DND-41 (cell line): ENCODE data around the gene AFF1.
A peak's percentile ranks its signal among the peaks of the same experiment; 100 is the strongest.
"Not testable (repeated sequence)": the region's sequence is repeated elsewhere in the genome, so short reads cannot be mapped to it uniquely, and the experiment has no call there.

Experiments
- ATAC-seq: fragments of 200-7000 bp; cut with Tn5 transposase; 3 replicates; pipeline ENCODE4 v1.9.1; 2021; ENCODE audit warnings: low read depth; ENCODE audit not compliant: insufficient read depth
- DNase-seq: peaks from one replicate; pipeline ENCODE4 v3.0.0-alpha.2; 2020
- H2AFZ ChIP-seq: 2 replicates; pipeline ENCODE4 v1.6.0; 2012; ENCODE audit warnings: low read depth, low read length
- H3K27ac ChIP-seq: 2 replicates; pipeline ENCODE4 v1.5.1; 2012; ENCODE audit warnings: low read length, inconsistent platforms
- H3K27me3 ChIP-seq: fragments of 200-600 bp; sonication (generic); 2 replicates; pipeline ENCODE4 v1.6.0; 2012; ENCODE audit warnings: low read length, mild to moderate bottlenecking, inconsistent platforms; ENCODE audit not compliant: insufficient read depth, poor library complexity
- H3K36me3 ChIP-seq: 2 replicates; pipeline ENCODE4 v1.5.1; 2012; ENCODE audit warnings: low read length, inconsistent platforms; ENCODE audit not compliant: insufficient read depth
- H3K4me1 ChIP-seq: 2 replicates; pipeline ENCODE4 v1.5.1; 2012; ENCODE audit warnings: mild to moderate bottlenecking, low read length; ENCODE audit not compliant: insufficient read depth
- H3K4me2 ChIP-seq: 2 replicates; pipeline ENCODE4 v1.6.0; 2012; ENCODE audit warnings: mild to moderate bottlenecking, moderate library complexity, low read length, inconsistent platforms; ENCODE audit not compliant: insufficient read depth
- H3K4me3 ChIP-seq, 2 experiments: fragments of 200-600 bp in 1 of 2; shearing (Covaris generic) in 1 of 2; 2 replicates each; pipeline ENCODE4 v1.5.1; 2012 to 2016; ENCODE audit warnings: inconsistent platforms in 2 of 2, low read length in 2 of 2, mild to moderate bottlenecking in 2 of 2, low read depth in 1 of 2, moderate library complexity in 1 of 2
- H3K79me2 ChIP-seq: 2 replicates; pipeline ENCODE4 v1.6.0; 2012; ENCODE audit warnings: low read length, inconsistent platforms; ENCODE audit not compliant: insufficient read depth
- H3K9ac ChIP-seq: 2 replicates; pipeline ENCODE4 v1.6.0; 2012; ENCODE audit warnings: low read depth, mild to moderate bottlenecking, inconsistent platforms, low read length, moderate library complexity
- H3K9me3 ChIP-seq: 2 replicates; pipeline ENCODE4 v1.5.1; 2012; ENCODE audit warnings: low read length, moderate library complexity, mild to moderate bottlenecking, inconsistent platforms; ENCODE audit not compliant: insufficient read depth, severe bottlenecking
- H4K20me1 ChIP-seq: 2 replicates; pipeline ENCODE4 v1.6.0; 2012; ENCODE audit warnings: low read length; ENCODE audit not compliant: insufficient read depth
- CTCF ChIP-seq: IDR thresholded peaks from 2 replicates; pipeline ENCODE4 v1.5.1; 2012; ENCODE audit warnings: borderline replicate concordance, low read length, moderate library complexity, mild to moderate bottlenecking; ENCODE audit not compliant: poor library complexity, severe bottlenecking; ENCODE audit errors: extremely low read depth
- EZH2 ChIP-seq: IDR thresholded peaks from 3 replicates; pipeline ENCODE4 v1.6.1; 2012; ENCODE audit warnings: borderline replicate concordance, low read depth, mild to moderate bottlenecking, moderate library complexity, low read length, inconsistent platforms; ENCODE audit not compliant: severe bottlenecking

AFF1 gene

GRCh38 chr4:87012265-87012953 is 77.6 kb downstream of the AFF1 start:
- ATAC-seq (0 out of 3 replicates have a peak, but pooled peaks have one; percentile 35), DNase-seq (no peak)
- Histone ChIP-seq H3K4me1 (peaks cover 80% of the 10 kb centered on the region), H3K27me3 (no peaks in the 10 kb centered on the region), H4K20me1 (peaks cover 38% of the 10 kb centered on the region; the same call in 1 of the 2 replicates), H3K4me2 (peak overlapping the region; percentile 38), H3K36me3 (no peaks in the 10 kb centered on the region; the same call in 1 of the 2 replicates), H3K9ac (no peak overlapping the region), H3K4me3 (no peak overlapping the region), H2AFZ (no peak overlapping the region), H3K9me3 (no peaks in the 10 kb centered on the region), H3K79me2 (peaks cover 100% of the 10 kb centered on the region), H3K27ac (peak overlapping the region; percentile 24)
- no peak for TF ChIP-seq EZH2
- no peak for TF ChIP-seq CTCF

- peaks cover 100% of the 10 kb centered on the region for H3K79me2 ChIP-seq
- not testable (repeated sequence) for H3K36me3 ChIP-seq, DNase-seq, ATAC-seq, H3K9me3 ChIP-seq, H2AFZ ChIP-seq, H3K9ac ChIP-seq, H3K4me3 ChIP-seq, H3K27me3 ChIP-seq
- H3K4me1 ChIP-seq = peaks cover 84% of the 10 kb centered on the region
- peak overlapping the region; percentile 38 for H3K4me2 ChIP-seq
- peaks cover 40% of the 10 kb centered on the region; the same call in 1 of the 2 replicates for H4K20me1 ChIP-seq
- H3K27ac ChIP-seq = peak overlapping the region; percentile 76; the same call in 1 of the 2 replicates
These were observed 78.1 kb downstream of the AFF1 start for GRCh38 chr4:87012954-87013308.

GRCh38 chr4:87014284-87014782 is 79.5 kb downstream of the AFF1 start:
- Histone ChIP-seq H3K4me2 (peak overlapping the region; percentile 58), H3K4me1 (peaks cover 83% of the 10 kb centered on the region), H3K79me2 (peaks cover 100% of the 10 kb centered on the region), H4K20me1 (peaks cover 39% of the 10 kb centered on the region; the same call in 1 of the 2 replicates), H3K4me3 (peak overlapping the region in 1 of 2 experiments; percentile 42; a peak in 2 of 4 replicates), H3K27me3 (no peaks in the 10 kb centered on the region), H2AFZ (no peak overlapping the region), H3K9ac (peak overlapping the region; percentile 3; the same call in 1 of the 2 replicates), H3K9me3 (no peaks in the 10 kb centered on the region), H3K36me3 (no peaks in the 10 kb centered on the region), H3K27ac (peak overlapping the region; percentile 76)
- ATAC-seq (peak; percentile 27), DNase-seq (no peak)
- TF ChIP-seq EZH2 (no peak), CTCF (no peak)

- Histone ChIP-seq H4K20me1 (peaks cover 37% of the 10 kb centered on the region; the same call in 1 of the 2 replicates), H3K4me1 (peaks cover 80% of the 10 kb centered on the region)
These were observed 80.6 kb downstream of the AFF1 start for GRCh38 chr4:87015416-87015815.

More at GRCh38 chr4:87015416-87015815, 80.6 kb downstream of the AFF1 start:
- H3K27me3 ChIP-seq = no peaks in the 10 kb centered on the region
- no peak for TF ChIP-seq CTCF
- no peak for TF ChIP-seq EZH2
- peak overlapping the region; percentile 76; the same call in 1 of the 2 replicates for H3K27ac ChIP-seq
- H3K9me3 ChIP-seq = no peaks in the 10 kb centered on the region
- no peak overlapping the region for H2AFZ ChIP-seq
- no peak overlapping the region for H3K9ac ChIP-seq
- H3K79me2 ChIP-seq = peaks cover 100% of the 10 kb centered on the region
- no peak overlapping the region for H3K4me3 ChIP-seq
- DNase-seq = no peak
- no peak for ATAC-seq
- H3K4me2 ChIP-seq = no peak overlapping the region
- H3K36me3 ChIP-seq = no peaks in the 10 kb centered on the region
